Common myeloid progenitor, CD34-positive (primary cell): Measurements from ENCODE around the gene LRP4.

Source experiments
- CTCF ChIA-PET: fragments of 350-600 bp; sonication (Branson Sonifier 250); formaldehyde crosslinking; loops from one replicate; lab custom pipeline; 2021; ENCODE audit warnings: antibody characterized with exemption; lab: Charles Lee
- POLR2A ChIA-PET: fragments of 350-600 bp; sonication (Branson Sonifier 250); formaldehyde crosslinking; loops from one replicate; lab custom pipeline; 2021; ENCODE audit warnings: antibody characterized with exemption; lab: Charles Lee
- DNase-seq, 3 donors: peaks; one replicate each; pipeline versions ENCODE4 v3.0.0 to v3.0.0-alpha.2; 2013
- H3K27ac ChIP-seq, 2 experiments: 1 replicate in 1 of 2; 2 replicates in 1 of 2; pipeline ENCODE4 v1.7.0; 2013; ENCODE audit warnings: inconsistent platforms in 2 of 2, low read length in 2 of 2, mild to moderate bottlenecking in 2 of 2, low read depth in 1 of 2, moderate library complexity in 1 of 2; ENCODE audit not compliant: severe bottlenecking in 2 of 2, insufficient read depth in 1 of 2, poor library complexity in 1 of 2
- H3K27me3 ChIP-seq, 5 experiments: replicated peaks in 2 of 5; 1 replicate in 3 of 5; 2 replicates in 2 of 5; pipeline versions ENCODE4 v1.6.1 to v1.7.0; 2013; ENCODE audit warnings: low read length in 4 of 5, mild to moderate bottlenecking in 2 of 5, moderate library complexity in 2 of 5, inconsistent platforms in 1 of 5; ENCODE audit not compliant: insufficient read depth in 5 of 5, control insufficient read depth in 4 of 5
- H3K36me3 ChIP-seq, 4 experiments: 1 replicate in 2 of 4; 2 replicates in 2 of 4; pipeline versions ENCODE4 v1.6.1 to v1.7.0; 2013; ENCODE audit warnings: low read length in 3 of 4, control low read depth in 1 of 4, mild to moderate bottlenecking in 1 of 4; ENCODE audit not compliant: control insufficient read depth in 4 of 4, insufficient read depth in 4 of 4
- H3K4me1 ChIP-seq, 4 experiments: 1 replicate in 3 of 4; 2 replicates in 1 of 4; pipeline versions ENCODE4 v1.6.1 to v1.7.1; 2013; ENCODE audit warnings: low read length in 3 of 4, mild to moderate bottlenecking in 3 of 4, control low read depth in 1 of 4, inconsistent platforms in 1 of 4, moderate library complexity in 1 of 4; ENCODE audit not compliant: control insufficient read depth in 4 of 4, insufficient read depth in 4 of 4; ENCODE audit errors: control extremely low read depth in 1 of 4
- H3K4me3 ChIP-seq, 7 experiments: 1 replicate in 4 of 7; 2 replicates in 3 of 7; pipeline versions ENCODE4 v1.5.1 to v1.7.0; 2013; ENCODE audit warnings: mild to moderate bottlenecking in 7 of 7, low read length in 6 of 7, moderate library complexity in 6 of 7, inconsistent platforms in 2 of 7, low read depth in 2 of 7, control low read depth in 1 of 7; ENCODE audit not compliant: insufficient read depth in 4 of 7, control insufficient read depth in 1 of 7; ENCODE audit errors: extremely low read depth in 1 of 7
- H3K9me3 ChIP-seq, 5 experiments: 1 replicate in 4 of 5; 2 replicates in 1 of 5; pipeline versions ENCODE4 v1.6.1 to v1.7.1; 2013; ENCODE audit warnings: low read length in 4 of 5, mild to moderate bottlenecking in 2 of 5, inconsistent platforms in 1 of 5, low read depth in 1 of 5, moderate library complexity in 1 of 5; ENCODE audit not compliant: control insufficient read depth in 4 of 5, insufficient read depth in 2 of 5; ENCODE audit errors: control extremely low read depth in 1 of 5
- WGBS: methylation state at CpG from one replicate; pipeline ENCODE4 v1.1.5; 2013; ENCODE audit not compliant: insufficient coverage; 5-methylcytosine and 5-hydroxymethylcytosine counted together

The LRP4 gene

DNA sequence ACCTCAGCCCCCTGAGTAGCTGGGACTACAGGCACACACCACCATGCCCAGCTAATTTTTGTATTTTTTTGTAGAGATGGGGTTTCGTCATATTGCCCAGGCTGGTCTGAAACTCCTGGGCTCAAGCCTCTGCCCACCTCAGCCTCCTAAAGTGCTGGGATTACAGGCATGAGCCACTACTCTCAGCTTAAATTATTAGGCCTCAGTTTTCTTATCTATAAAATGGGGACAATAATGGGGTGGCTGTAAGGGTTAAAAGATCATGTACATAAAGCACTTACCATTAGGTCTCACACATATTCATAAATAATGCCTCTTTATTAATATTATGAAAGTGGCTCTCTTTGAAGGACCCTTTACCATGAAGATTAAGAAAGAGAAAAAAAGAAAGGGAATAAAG, 40.8 kb downstream of the LRP4 start:
- DNase-seq, result no peak
- H3K4me3 ChIP-seq, result no peak overlapping the region
- H3K36me3 ChIP-seq, result no peaks in the 10 kb centered on the region
- ChIA-PET POLR2A (no interaction called here), CTCF (interaction anchor here (0.7 to 1.5 kb wide), 2 partner anchors 9 to 275 kb away, joined by 3 to 4 read pairs; no protein-coding TSS in a partner anchor)
- H3K27ac ChIP-seq, result no peak overlapping the region
- no peaks in the 10 kb centered on the region for H3K4me1 ChIP-seq
- no CpG with 5 or more reads among the region's 1 CpG for WGBS
- H3K9me3 ChIP-seq, result no peaks in the 10 kb centered on the region
- H3K27me3 ChIP-seq, result no peaks in the 10 kb centered on the region

DNA sequence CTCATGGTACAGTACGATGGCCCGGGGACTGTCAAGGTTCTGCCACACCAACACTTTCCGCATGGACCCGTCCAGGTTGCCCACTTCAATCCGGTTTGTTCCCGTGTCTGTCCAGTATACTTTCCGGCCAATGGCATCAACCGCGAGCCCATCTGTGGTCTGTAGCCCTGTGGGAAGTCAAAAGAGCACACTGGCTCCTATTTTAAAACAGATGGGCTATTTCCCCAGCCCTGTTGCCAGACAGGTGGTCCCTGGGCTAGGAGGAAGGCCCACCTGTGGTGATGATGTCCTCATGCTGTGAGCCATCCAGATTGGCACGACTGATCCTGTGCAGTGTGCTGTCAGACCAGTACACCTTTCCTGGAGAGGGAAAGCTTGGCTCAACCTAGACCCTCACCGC, 41.9 kb downstream of the LRP4 start:
- Histone ChIP-seq H3K9me3 (no peaks in the 10 kb centered on the region), H3K4me1 (no peaks in the 10 kb centered on the region), H3K27me3 (no peaks in the 10 kb centered on the region), H3K27ac (no peak overlapping the region), H3K4me3 (no peak overlapping the region), H3K36me3 (no peaks in the 10 kb centered on the region)
- ChIA-PET CTCF (interaction anchor here (1.2 to 1.5 kb wide), 3 partner anchors 10 to 277 kb away, joined by 3 to 4 read pairs (median 3); no protein-coding TSS in a partner anchor), POLR2A (no interaction called here)
- 98% methylated on average over 10 of the region's 11 CpGs for WGBS
- no peak for DNase-seq

DNA sequence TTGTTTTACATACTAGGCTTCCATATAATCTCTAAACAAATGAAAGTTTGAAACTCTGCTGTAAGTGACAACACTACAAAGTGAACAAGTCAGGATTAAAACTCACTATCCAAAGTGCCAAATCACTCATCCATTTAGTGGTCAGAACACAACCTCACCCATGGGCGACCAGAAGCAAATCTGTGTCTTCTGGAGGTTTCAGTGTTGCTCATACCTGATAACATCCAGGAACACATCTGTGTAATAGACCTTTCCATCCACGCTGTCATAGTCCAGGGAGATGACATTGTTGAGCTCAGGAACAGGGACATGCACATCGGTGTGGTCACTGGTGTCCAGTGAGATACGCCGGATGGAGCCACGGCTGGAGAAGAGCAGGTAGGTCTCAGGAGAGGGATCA, 43.8 kb downstream of the LRP4 start:
- 100% methylated on average over 6 of the region's 6 CpGs for WGBS
- Histone ChIP-seq H3K36me3 (no peaks in the 10 kb centered on the region), H3K4me3 (no peak overlapping the region), H3K27me3 (no peaks in the 10 kb centered on the region), H3K4me1 (no peaks in the 10 kb centered on the region), H3K27ac (no peak overlapping the region), H3K9me3 (no peaks in the 10 kb centered on the region)
- ChIA-PET POLR2A (no interaction called here), CTCF (no interaction called here)
- DNase-seq, result no peak

DNA sequence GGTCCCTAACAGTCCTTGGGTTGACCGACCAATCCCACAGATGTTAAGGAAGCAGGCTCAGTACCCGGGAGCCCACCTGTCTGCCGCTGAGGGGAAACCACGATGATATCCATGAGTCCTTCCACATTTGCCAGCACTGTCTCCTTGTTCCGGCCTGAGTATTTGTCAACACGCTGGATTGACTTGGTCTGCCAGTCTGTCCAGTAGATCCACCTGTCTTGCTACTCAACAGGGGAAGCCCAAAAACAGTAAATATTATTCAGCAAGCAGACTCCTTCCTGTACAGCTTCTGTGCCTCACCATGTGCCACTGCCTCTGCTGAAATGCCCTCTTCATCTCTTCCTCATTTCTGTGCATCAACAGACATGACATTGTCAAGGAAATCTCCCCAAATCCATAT, 49.4 kb downstream of the LRP4 start:
- ChIA-PET POLR2A (no interaction called here), CTCF (no interaction called here)
- WGBS, result 97% methylated on average over 6 of the region's 6 CpGs
- no peaks in the 10 kb centered on the region for H3K27me3 ChIP-seq
- H3K4me1 ChIP-seq, result no peaks in the 10 kb centered on the region
- H3K36me3 ChIP-seq, result no peaks in the 10 kb centered on the region
- no peak overlapping the region for H3K27ac ChIP-seq
- H3K9me3 ChIP-seq, result no peaks in the 10 kb centered on the region
- H3K4me3 ChIP-seq, result no peak overlapping the region
- no peak for DNase-seq

GRCh38 chr11:46865340-46865739, 53.0 kb downstream of the LRP4 start:
- Histone ChIP-seq H3K4me1 (no peaks in the 10 kb centered on the region), H3K9me3 (peaks cover 0 to 4% (median 0%) of the 10 kb centered on the region in 5 experiments), H3K27me3 (no peaks in the 10 kb centered on the region), H3K4me3 (no peak overlapping the region), H3K27ac (no peak overlapping the region), H3K36me3 (peaks cover 0 to 3% (median under 1%) of the 10 kb centered on the region in 4 experiments)
- no peak for DNase-seq
- WGBS, result 100% methylated on average over 2 of the region's 2 CpGs
- ChIA-PET POLR2A (no interaction called here), CTCF (no interaction called here)

GRCh38 chr11:46860218-46860617, 58.1 kb downstream of the LRP4 start:
- H3K36me3 ChIP-seq, result peaks cover 0 to 3% (median under 1%) of the 10 kb centered on the region in 4 experiments
- POLR2A ChIA-PET, result no interaction called here

DNA sequence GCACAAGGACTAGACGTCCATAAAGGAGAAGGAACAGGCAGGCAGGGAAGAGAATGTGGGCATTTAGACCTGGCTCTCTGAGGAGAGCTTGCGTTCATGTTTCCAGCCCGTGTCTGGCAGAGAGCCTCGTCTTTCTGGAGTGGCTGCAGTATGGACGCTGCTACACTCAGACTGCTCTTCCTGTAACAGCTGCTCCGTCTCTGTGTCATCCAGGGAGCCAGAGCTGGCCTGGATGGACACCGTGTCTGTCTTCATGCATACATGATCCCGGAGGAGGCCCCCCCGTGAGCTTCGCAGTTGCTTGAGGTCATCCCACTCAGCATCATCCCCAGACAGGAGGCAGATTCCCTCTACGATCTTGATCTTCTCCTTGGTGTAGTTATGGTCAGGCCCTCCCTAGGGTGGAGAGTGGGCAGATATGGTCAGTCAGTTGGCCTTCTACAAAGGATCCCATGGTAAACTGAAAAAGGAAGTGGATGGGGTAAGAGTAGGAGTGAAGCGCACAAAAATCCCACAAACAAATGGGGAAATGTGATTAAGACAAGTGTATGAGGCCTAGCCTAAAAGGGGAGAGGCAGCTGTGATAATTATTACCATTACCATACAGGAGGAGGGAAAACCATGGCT, 59.3 kb downstream of the LRP4 start:
- Histone ChIP-seq H3K4me3 (no peak overlapping the region), H3K27ac (no peak overlapping the region), H3K36me3 (peaks cover 0 to 3% (median under 1%) of the 10 kb centered on the region in 4 experiments), H3K9me3 (peaks cover 0 to 4% (median 0%) of the 10 kb centered on the region in 5 experiments), H3K4me1 (peaks cover 2 to 20% (median 7%) of the 10 kb centered on the region in 4 experiments), H3K27me3 (no peaks in the 10 kb centered on the region)
- no peak for DNase-seq
- POLR2A ChIA-PET, result no interaction called here
- WGBS, result 96% methylated on average over 7 of the region's 12 CpGs
- CTCF ChIA-PET, result interaction anchor here (0.7 to 1.1 kb wide), 4 partner anchors 17 to 294 kb away, joined by 3 to 4 read pairs (median 3); no protein-coding TSS in a partner anchor

More at GRCh38 chr11:46860218-46860617, 58.1 kb downstream of the LRP4 start:
- CTCF ChIA-PET, result no interaction called here
- Histone ChIP-seq H3K4me3 (no peak overlapping the region), H3K4me1 (peaks cover 0 to 13% (median 0%) of the 10 kb centered on the region in 4 experiments), H3K27me3 (no peaks in the 10 kb centered on the region), H3K27ac (no peak overlapping the region), H3K9me3 (peaks cover 0 to 4% (median 0%) of the 10 kb centered on the region in 5 experiments)
- WGBS, result 89% methylated on average over 4 of the region's 4 CpGs
- DNase-seq, result no peak
